ENCODE measurements around the gene DCP2. TPM values are rescaled to one million over a fixed set of nuclear protein-coding genes. Genes with fewer than 3 reads are reported as not detected.

The DCP2 gene
- total RNA-seq, 1 donor = 27.9 TPM

DNA sequence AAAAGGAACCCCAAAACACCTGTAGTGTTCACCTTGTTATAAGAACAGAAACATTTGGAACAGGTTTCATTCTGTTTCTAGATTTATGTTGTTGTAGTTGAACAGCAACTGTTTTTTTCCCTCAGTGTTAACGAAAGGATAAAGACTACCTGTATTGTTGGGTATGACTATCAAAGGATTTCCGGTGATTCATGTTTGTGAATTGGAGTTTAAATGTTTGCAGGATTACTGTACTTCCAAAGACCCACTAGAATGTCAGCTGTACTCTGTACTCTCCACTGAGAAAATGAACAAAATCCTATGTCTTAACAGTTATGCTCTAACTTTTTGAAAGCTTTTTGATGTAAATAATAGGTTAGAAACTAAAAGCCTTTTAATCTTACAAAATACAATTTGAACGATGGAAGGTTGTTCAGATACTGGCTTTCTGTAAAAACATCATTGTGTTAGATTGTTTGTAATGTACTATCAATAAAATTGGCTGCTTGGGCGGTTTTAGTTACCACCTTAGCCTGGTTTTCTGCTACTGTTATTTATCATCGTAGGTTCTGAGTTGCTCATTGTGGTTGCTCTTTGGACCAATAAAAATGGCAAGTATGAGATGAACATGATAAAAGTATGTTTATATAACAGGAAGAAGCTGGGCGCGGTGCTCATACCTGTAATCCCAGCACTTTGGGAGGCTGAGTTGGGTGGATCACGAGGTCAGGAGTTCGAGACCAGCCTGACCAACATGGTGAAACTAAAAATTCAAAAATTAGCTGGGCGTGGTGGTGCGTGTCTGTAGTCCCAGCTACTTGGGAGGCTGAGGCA is 44.1 kb downstream of the DCP2 start:
- Histone ChIP-seq H4K20me1 (ENCODE audit: insufficient read depth, low read length) (no peaks in the 10 kb centered on the region), H3K4me1 (ENCODE audit: insufficient read depth, low read length) (peaks cover 10% of the 10 kb centered on the region), H3K36me3 (ENCODE audit: insufficient read depth, low read length) (peaks cover 8% of the 10 kb centered on the region), H2AFZ (ENCODE audit: low read length) (no peak overlapping the region), H3K27ac (ENCODE audit: low read depth, low read length) (peak overlapping the region; percentile 34), H3K4me3 (ENCODE audit: insufficient read depth, low read length) (no peak overlapping the region), H3K79me2 (ENCODE audit: insufficient read depth, low read length) (no peaks in the 10 kb centered on the region), H3K27me3 (ENCODE audit: insufficient read depth, low read length) (no peaks in the 10 kb centered on the region), H3K9me3 (ENCODE audit: low read depth, low read length) (no peaks in the 10 kb centered on the region), H3K4me2 (ENCODE audit: insufficient read depth, low read length) (peak overlapping the region; percentile 24)
- TF ChIP-seq, protein P1, sequence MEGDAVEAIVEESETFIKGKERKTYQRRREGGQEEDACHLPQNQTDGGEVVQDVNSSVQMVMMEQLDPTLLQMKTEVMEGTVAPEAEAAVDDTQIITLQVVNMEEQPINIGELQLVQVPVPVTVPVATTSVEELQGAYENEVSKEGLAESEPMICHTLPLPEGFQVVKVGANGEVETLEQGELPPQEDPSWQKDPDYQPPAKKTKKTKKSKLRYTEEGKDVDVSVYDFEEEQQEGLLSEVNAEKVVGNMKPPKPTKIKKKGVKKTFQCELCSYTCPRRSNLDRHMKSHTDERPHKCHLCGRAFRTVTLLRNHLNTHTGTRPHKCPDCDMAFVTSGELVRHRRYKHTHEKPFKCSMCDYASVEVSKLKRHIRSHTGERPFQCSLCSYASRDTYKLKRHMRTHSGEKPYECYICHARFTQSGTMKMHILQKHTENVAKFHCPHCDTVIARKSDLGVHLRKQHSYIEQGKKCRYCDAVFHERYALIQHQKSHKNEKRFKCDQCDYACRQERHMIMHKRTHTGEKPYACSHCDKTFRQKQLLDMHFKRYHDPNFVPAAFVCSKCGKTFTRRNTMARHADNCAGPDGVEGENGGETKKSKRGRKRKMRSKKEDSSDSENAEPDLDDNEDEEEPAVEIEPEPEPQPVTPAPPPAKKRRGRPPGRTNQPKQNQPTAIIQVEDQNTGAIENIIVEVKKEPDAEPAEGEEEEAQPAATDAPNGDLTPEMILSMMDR (IDR thresholded peaks at IDR 0.05; ENCODE audit: extremely low read depth, low read depth, low read length) = no peak
- peak; percentile 18 for DNase-seq (ENCODE audit: insufficient read length, low spot score, missing footprints)

DNA sequence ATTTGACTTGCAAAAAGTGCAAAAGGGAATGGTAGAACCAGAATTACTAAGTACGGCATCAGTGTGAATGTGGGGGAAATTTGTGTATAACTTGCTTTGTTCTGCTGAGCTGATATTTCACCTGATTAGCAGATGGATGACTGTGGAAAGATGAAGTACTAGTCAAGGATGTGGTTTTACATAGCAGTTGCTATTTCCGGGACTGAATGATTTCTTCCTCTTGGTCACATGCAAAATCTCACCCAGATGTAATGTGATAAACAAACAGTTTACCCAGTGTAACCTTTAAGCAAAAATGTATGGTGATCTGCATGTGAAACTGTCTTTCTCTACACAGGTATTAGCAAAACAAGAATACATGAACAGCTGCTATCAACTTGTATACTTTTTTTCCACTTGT is 46.1 kb downstream of the DCP2 start:
- DNase-seq (ENCODE audit: insufficient read length, low spot score, missing footprints) = no peak
- H2AFZ ChIP-seq (ENCODE audit: low read length) = no peak overlapping the region
- H3K4me1 ChIP-seq (ENCODE audit: insufficient read depth, low read length) = peaks cover 10% of the 10 kb centered on the region
- TF ChIP-seq, protein P1 (IDR thresholded peaks at IDR 0.05; ENCODE audit: extremely low read depth, low read depth, low read length) = no peak
- no peak overlapping the region for H3K4me3 ChIP-seq (ENCODE audit: insufficient read depth, low read length)
- H3K9me3 ChIP-seq (ENCODE audit: low read depth, low read length) = no peaks in the 10 kb centered on the region
- H3K79me2 ChIP-seq (ENCODE audit: insufficient read depth, low read length) = no peaks in the 10 kb centered on the region
- no peaks in the 10 kb centered on the region for H3K27me3 ChIP-seq (ENCODE audit: insufficient read depth, low read length)
- no peak overlapping the region for H3K4me2 ChIP-seq (ENCODE audit: insufficient read depth, low read length)
- no peak overlapping the region for H3K27ac ChIP-seq (ENCODE audit: low read depth, low read length)
- H3K36me3 ChIP-seq (ENCODE audit: insufficient read depth, low read length) = peaks cover 13% of the 10 kb centered on the region
- H4K20me1 ChIP-seq (ENCODE audit: insufficient read depth, low read length) = no peaks in the 10 kb centered on the region

DNA sequence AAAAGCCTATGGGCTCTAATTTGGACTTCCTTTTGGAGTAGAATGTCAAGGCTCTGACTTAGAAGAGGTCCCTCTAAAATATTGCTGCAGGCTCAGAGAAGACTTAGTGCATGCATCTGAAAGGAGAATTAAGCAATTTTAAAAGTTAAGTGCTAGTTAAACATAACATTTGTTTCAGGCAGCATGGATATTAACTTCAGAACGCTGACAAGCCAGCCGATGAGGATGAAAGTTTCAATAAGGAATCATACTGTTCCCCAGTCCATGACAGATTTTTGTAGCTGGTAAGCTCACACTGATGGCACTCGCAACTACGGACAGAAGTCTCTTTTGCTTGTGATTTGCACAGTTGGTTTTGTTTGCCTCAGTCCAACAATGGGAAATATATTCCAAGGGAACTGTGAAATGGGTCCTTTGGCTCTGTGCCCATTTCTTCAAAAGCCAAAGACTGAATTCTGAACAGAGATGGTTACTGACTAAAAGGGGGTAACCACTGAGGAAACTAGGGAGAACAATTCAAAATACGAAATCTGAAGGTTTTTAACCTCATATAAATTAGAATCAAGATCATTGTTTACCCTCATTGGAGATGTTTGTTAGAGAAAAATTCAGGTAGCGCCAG is 47.6 kb downstream of the DCP2 start:
- TF ChIP-seq, protein P1 (IDR thresholded peaks at IDR 0.05; ENCODE audit: extremely low read depth, low read depth, low read length) = no peak

DNA sequence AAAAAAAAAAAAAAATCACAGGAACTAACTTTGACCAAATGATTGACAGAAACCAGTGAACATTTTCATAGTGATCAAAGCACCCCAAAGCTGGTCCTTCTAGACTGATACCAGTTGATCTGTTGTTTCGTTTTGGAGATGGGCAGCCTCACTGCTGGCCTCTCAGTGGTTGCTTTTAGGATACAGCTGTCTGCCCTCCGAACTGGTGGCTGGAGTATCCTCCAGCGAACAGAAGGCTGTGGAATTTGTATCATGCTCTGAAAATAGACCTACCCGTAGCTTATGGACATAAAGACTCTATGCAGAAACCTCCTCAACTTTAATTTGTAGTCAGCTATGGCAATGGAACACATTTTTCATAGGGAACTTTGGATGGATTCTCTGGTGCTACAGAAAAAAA is 49.0 kb downstream of the DCP2 start:
- TF ChIP-seq, protein P1 (IDR thresholded peaks at IDR 0.05; ENCODE audit: extremely low read depth, low read depth, low read length) = no peak
- Histone ChIP-seq H3K27me3 (ENCODE audit: insufficient read depth, low read length) (no peaks in the 10 kb centered on the region), H3K4me2 (ENCODE audit: insufficient read depth, low read length) (no peak overlapping the region), H4K20me1 (ENCODE audit: insufficient read depth, low read length) (no peaks in the 10 kb centered on the region), H3K9me3 (ENCODE audit: low read depth, low read length) (no peaks in the 10 kb centered on the region), H3K4me1 (ENCODE audit: insufficient read depth, low read length) (peaks cover 21% of the 10 kb centered on the region), H3K36me3 (ENCODE audit: insufficient read depth, low read length) (peaks cover 18% of the 10 kb centered on the region), H3K79me2 (ENCODE audit: insufficient read depth, low read length) (no peaks in the 10 kb centered on the region), H2AFZ (ENCODE audit: low read length) (no peak overlapping the region), H3K27ac (ENCODE audit: low read depth, low read length) (no peak overlapping the region), H3K4me3 (ENCODE audit: insufficient read depth, low read length) (no peak overlapping the region)
- no peak for DNase-seq (ENCODE audit: insufficient read length, low spot score, missing footprints)

More for the DNA sequence above, 47.6 kb downstream of the DCP2 start:
- H4K20me1 ChIP-seq (ENCODE audit: insufficient read depth, low read length) = no peaks in the 10 kb centered on the region
- no peak overlapping the region for H2AFZ ChIP-seq (ENCODE audit: low read length)
- H3K9me3 ChIP-seq (ENCODE audit: low read depth, low read length) = no peaks in the 10 kb centered on the region
- H3K27ac ChIP-seq (ENCODE audit: low read depth, low read length) = no peak overlapping the region
- no peak overlapping the region for H3K4me3 ChIP-seq (ENCODE audit: insufficient read depth, low read length)
- H3K4me2 ChIP-seq (ENCODE audit: insufficient read depth, low read length) = no peak overlapping the region
- no peaks in the 10 kb centered on the region for H3K79me2 ChIP-seq (ENCODE audit: insufficient read depth, low read length)
- H3K27me3 ChIP-seq (ENCODE audit: insufficient read depth, low read length) = no peaks in the 10 kb centered on the region
- peaks cover 13% of the 10 kb centered on the region for H3K4me1 ChIP-seq (ENCODE audit: insufficient read depth, low read length)
- DNase-seq (ENCODE audit: insufficient read length, low spot score, missing footprints) = no peak
- peaks cover 18% of the 10 kb centered on the region for H3K36me3 ChIP-seq (ENCODE audit: insufficient read depth, low read length)

All from osteoblast (primary cell).